GM12873 (cell line): Measurements from ENCODE around the gene ZNF548.

ENCODE experiments used
- CTCF ChIP-seq: IDR thresholded peaks from 2 replicates; pipeline ENCODE4 v1.5.1; 2012; ENCODE audit warnings: low read depth, mild to moderate bottlenecking, moderate library complexity, low read length, control low read depth; ENCODE audit not compliant: insufficient read depth; ENCODE audit errors: missing control alignments

ZNF548 gene

DNA sequence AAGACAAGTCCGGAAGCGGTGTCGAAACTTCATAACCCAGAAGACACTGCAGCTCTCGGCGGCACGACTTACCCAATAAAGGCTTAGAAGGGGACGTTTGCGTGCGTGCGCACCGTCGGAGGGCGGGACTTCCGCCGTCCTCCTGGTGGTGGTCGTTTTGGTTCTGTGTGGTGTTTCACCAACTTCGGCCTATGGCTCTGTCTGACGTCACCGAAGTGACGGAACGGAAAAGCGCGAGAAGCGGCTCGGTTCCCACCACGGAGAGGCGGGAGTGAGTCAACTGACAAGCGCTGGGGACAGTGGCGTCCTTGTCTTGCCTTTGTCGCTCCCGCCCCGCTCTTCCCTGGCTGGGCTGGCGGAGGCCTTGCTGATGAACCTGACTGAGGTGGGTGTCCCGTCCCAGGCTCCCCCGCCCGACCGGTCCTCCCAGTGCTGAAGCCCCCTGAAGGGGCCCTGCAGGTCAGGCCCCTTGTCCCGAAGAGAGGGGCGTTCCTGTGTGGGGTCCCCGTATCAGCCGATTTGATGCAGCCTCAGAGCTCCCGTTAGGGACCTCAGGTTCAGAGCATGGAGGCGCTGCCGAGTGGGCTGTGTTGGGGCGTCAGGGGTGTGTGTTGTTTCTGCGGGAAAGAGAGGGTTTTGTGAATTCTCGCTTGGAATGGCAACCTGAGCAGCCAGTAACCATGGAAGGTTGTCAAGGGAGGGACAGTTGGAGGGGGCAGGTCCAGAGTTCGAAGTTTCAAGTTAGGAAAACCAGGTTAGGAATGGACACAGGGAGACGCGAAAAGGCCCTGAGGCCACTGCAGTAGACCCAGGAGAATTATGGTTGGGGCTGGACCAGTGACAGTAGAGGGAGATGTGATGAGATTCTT, at the start of gene ZNF548:
ZNF548 (plus strand) TSS at position 125 of the 869 bp plus-strand sequence; CDS start at position 371, 246 bp downstream.
- TF ChIP-seq CTCF: peak; percentile 33

GRCh38 chr19:57342582-57342981, 47.1 kb upstream of the ZNF548 start:
- no peak for TF ChIP-seq CTCF

DNA sequence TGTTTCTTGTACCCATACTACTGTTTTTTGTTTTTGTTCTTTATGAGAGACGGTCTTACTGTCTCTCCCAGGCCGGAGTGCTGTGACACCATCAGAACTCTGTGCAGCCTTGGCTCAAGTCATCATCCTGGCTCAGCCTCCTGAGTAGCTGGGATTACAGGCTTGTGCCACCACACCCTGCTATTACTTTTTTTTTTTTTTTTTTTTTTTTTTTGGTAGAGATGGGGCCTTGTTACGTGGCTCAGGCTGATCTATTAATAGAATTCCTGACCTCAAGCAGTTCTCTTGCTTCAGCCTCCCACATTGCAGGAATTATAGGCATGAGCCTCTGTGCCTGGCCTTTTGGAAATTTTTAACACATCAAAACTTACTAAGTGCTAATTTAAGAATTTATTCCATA, 41.5 kb upstream of the ZNF548 start:
- no peak for TF ChIP-seq CTCF

DNA sequence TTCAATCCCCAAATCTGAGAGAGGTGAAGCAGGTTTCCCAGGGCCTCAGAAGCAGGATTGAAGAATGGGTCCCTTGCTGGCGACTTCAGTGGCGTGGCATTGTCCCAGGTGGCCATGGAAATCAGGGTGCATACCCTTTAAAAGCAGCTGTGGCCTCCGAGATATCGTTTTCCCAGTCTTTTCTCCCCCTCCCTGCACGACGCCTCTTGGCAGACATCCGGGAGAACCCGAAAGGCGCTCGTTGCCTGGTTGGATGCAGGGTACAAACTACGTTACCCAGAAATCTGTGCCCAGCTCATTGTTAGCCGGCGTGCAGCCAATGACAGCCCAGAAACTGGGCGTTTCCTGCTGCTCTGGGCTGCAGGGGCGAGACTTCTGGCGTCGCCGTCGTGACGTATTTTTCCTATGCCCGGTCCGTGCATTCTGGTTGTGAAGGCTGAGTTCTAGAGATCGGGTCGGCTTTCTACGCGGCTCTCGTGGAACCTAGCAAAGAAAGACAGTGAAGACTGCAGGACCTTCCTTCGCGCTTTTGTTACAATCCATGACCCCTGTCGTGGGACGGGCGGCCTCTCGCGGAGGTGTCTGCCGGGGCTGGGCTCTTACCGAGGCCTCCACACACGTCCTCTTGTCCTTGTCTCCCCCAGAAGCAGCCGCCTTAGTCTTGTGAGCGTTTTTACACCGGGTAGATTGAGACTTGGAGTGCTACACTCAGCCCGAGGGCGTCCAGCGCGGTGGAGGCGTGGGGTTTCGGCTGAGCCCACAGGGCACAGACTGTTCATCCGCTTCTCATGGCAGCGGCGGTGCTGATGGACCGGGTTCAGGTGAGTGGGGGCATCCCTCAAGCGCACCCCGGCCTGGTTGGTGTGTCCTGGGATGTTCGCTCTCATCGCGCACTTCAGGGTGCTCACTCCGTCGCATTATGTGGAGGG, 38.5 kb upstream of the ZNF548 start, which contains the start of gene ZNF304:
ZNF304 (plus strand) TSS at position 395 of the 929 bp plus-strand sequence; CDS start at position 789, 394 bp downstream.
- no peak for TF ChIP-seq CTCF

- no peak for TF ChIP-seq CTCF
Measured at GRCh38 chr19:57351867-57352266, 37.8 kb upstream of the ZNF548 start.

- no peak for TF ChIP-seq CTCF
Measured at GRCh38 chr19:57355916-57356315, 33.7 kb upstream of the ZNF548 start.

GRCh38 chr19:57357406-57357805, 32.2 kb upstream of the ZNF548 start:
- TF ChIP-seq CTCF: no peak
